Measurements from ENCODE around the gene ASZ1. TPM values are rescaled to one million over a fixed set of nuclear protein-coding genes. Genes with fewer than 3 reads are reported as not detected.
"Not testable (repeated sequence)": the region's sequence is repeated elsewhere in the genome, so short reads cannot be mapped to it uniquely, and the experiment has no call there.

Gene ASZ1
- total and polyA plus RNA-seq, 2 donors (not counting 1 experiment from before 2014, with no cell fraction given) = not detected

DNA sequence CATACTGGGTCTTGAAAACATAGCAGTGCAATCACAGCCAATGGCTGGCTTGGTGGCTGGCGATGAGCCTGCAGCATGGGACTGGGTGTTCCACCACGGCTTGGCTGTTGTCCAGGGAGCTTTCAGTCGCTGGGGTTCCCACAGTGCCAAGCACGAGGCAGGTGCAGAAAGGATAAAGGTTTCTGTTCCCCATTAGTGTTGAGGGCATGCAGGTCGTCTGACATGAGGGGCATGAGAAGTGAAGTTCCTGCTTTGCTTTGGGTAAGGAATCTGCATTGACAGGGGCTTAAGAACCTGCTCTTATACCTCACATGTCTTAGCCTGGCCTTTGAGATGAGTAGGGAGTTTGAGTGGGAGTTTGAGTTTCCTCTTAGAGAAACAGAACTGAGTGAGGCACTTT lies 43.5 kb upstream of the ASZ1 start:
- no peak overlapping the region for H3K4me2 ChIP-seq (replicated peaks; ENCODE audit: low read depth, low read length, poor library complexity, severe bottlenecking)
- H3K27me3 ChIP-seq (replicated peaks in 1 of 4; ENCODE audit: control extremely low read depth in 1 of 4, control insufficient read depth in 3 of 4, insufficient read depth in 4 of 4, low read length in 3 of 4) = no peaks in the 10 kb centered on the region
- H3K79me2 ChIP-seq (ENCODE audit: control insufficient read depth, insufficient read depth, low read length) = no peaks in the 10 kb centered on the region
- no peaks in the 10 kb centered on the region for H3K4me1 ChIP-seq (ENCODE audit: control insufficient read depth in 2 of 2, insufficient read depth in 2 of 2, low read length in 2 of 2)
- no peaks in the 10 kb centered on the region for H3K9me3 Mint-ChIP-seq (ENCODE audit: insufficient read depth)
- H2AFZ ChIP-seq (ENCODE audit: insufficient read depth, low read depth, low read length, poor library complexity, severe bottlenecking) = no peak overlapping the region
- no peak overlapping the region for H3K4me3 Mint-ChIP-seq
- ATAC-seq (ENCODE audit: low read depth) (no peak), DNase-seq (no peak)
- no peak overlapping the region for H3K27ac ChIP-seq (ENCODE audit: low read length in 2 of 2)
- TF ChIP-seq, protein P1, sequence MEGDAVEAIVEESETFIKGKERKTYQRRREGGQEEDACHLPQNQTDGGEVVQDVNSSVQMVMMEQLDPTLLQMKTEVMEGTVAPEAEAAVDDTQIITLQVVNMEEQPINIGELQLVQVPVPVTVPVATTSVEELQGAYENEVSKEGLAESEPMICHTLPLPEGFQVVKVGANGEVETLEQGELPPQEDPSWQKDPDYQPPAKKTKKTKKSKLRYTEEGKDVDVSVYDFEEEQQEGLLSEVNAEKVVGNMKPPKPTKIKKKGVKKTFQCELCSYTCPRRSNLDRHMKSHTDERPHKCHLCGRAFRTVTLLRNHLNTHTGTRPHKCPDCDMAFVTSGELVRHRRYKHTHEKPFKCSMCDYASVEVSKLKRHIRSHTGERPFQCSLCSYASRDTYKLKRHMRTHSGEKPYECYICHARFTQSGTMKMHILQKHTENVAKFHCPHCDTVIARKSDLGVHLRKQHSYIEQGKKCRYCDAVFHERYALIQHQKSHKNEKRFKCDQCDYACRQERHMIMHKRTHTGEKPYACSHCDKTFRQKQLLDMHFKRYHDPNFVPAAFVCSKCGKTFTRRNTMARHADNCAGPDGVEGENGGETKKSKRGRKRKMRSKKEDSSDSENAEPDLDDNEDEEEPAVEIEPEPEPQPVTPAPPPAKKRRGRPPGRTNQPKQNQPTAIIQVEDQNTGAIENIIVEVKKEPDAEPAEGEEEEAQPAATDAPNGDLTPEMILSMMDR (IDR thresholded peaks at IDR 0.05) = no peak
- TF ChIP-seq EZH2 (IDR thresholded peaks at IDR 0.05; ENCODE audit: borderline replicate concordance, insufficient read depth, low read depth, low read length, poor library complexity, severe bottlenecking) = no peak
- no peaks in the 10 kb centered on the region for H3K9me3 ChIP-seq (ENCODE audit: control extremely low read depth in 1 of 3, control insufficient read depth in 2 of 3, insufficient read depth in 1 of 3, low read length in 2 of 3)
- H3K4me3 ChIP-seq (ENCODE audit: control extremely low read depth in 1 of 5, extremely low read depth in 1 of 5, insufficient read depth in 1 of 5, low read depth in 2 of 5, low read length in 4 of 5) = no peak overlapping the region
- peaks cover 4% of the 10 kb centered on the region for H3K27me3 Mint-ChIP-seq
- 55% methylated on average over 5 of the region's 5 CpGs for WGBS (ENCODE audit: insufficient coverage)
- no peak overlapping the region for H3K27ac Mint-ChIP-seq
- no peaks in the 10 kb centered on the region for H4K20me1 ChIP-seq (ENCODE audit: control insufficient read depth, insufficient read depth, low read length, poor library complexity, severe bottlenecking)
- intact Hi-C loops (cut with micrococcal nuclease) = no loop called here
- ChIA-PET CTCF (no interaction called here), POLR2A (no interaction called here)
- H3K4me1 Mint-ChIP-seq = no peaks in the 10 kb centered on the region
- H3K9ac ChIP-seq (ENCODE audit: low read length) = no peak overlapping the region
- H3K36me3 ChIP-seq (replicated peaks in 1 of 2; ENCODE audit: control extremely low read depth in 1 of 2, control insufficient read depth in 1 of 2, extremely low read depth in 1 of 2, insufficient read depth in 2 of 2, low read length in 1 of 2) = no peaks in the 10 kb centered on the region

GRCh38 chr7:117468174-117468573 lies 40.9 kb upstream of the ASZ1 start:
- Histone ChIP-seq H3K4me2 (replicated peaks; ENCODE audit: low read depth, low read length, poor library complexity, severe bottlenecking) (no peak overlapping the region), H4K20me1 (ENCODE audit: control insufficient read depth, insufficient read depth, low read length, poor library complexity, severe bottlenecking) (no peaks in the 10 kb centered on the region), H3K9ac (ENCODE audit: low read length) (no peak overlapping the region), H3K27ac (ENCODE audit: low read length in 2 of 2) (no peak overlapping the region), H3K4me3 (ENCODE audit: control extremely low read depth in 1 of 5, extremely low read depth in 1 of 5, insufficient read depth in 1 of 5, low read depth in 2 of 5, low read length in 4 of 5) (no peak overlapping the region), H2AFZ (ENCODE audit: insufficient read depth, low read depth, low read length, poor library complexity, severe bottlenecking) (no peak overlapping the region), H3K79me2 (ENCODE audit: control insufficient read depth, insufficient read depth, low read length) (no peaks in the 10 kb centered on the region), H3K36me3 (replicated peaks in 1 of 2; ENCODE audit: control extremely low read depth in 1 of 2, control insufficient read depth in 1 of 2, extremely low read depth in 1 of 2, insufficient read depth in 2 of 2, low read length in 1 of 2) (no peaks in the 10 kb centered on the region), H3K4me1 (ENCODE audit: control insufficient read depth in 2 of 2, insufficient read depth in 2 of 2, low read length in 2 of 2) (no peaks in the 10 kb centered on the region), H3K9me3 (ENCODE audit: control extremely low read depth in 1 of 3, control insufficient read depth in 2 of 3, insufficient read depth in 1 of 3, low read length in 2 of 3) (no peaks in the 10 kb centered on the region), H3K27me3 (replicated peaks in 1 of 4; ENCODE audit: control extremely low read depth in 1 of 4, control insufficient read depth in 3 of 4, insufficient read depth in 4 of 4, low read length in 3 of 4) (no peaks in the 10 kb centered on the region)
- TF ChIP-seq EZH2 (IDR thresholded peaks at IDR 0.05; ENCODE audit: borderline replicate concordance, insufficient read depth, low read depth, low read length, poor library complexity, severe bottlenecking) = no peak
- TF ChIP-seq, protein P1 (IDR thresholded peaks at IDR 0.05) = no peak
- no peaks in the 10 kb centered on the region for H3K4me1 Mint-ChIP-seq
- ATAC-seq (ENCODE audit: low read depth) (no peak), DNase-seq (no peak)
- intact Hi-C loops (cut with micrococcal nuclease) = no loop called here
- POLR2A ChIA-PET = no interaction called here
- peaks cover 4% of the 10 kb centered on the region for H3K27me3 Mint-ChIP-seq
- CTCF ChIA-PET = interaction anchor here (0.6 kb wide), 1 partner anchor 713 kb away, joined by 3 read pairs; no protein-coding TSS in a partner anchor
- no peak overlapping the region for H3K4me3 Mint-ChIP-seq
- no peak overlapping the region for H3K27ac Mint-ChIP-seq
- no CpG with 5 or more reads among the region's 2 CpGs for WGBS (ENCODE audit: insufficient coverage)
- H3K9me3 Mint-ChIP-seq (ENCODE audit: insufficient read depth) = no peaks in the 10 kb centered on the region

- H3K9me3 ChIP-seq (ENCODE audit: control extremely low read depth in 1 of 3, control insufficient read depth in 2 of 3, insufficient read depth in 1 of 3, low read length in 2 of 3); H3K27me3 Mint-ChIP-seq; H3K4me2 ChIP-seq (replicated peaks; ENCODE audit: low read depth, low read length, poor library complexity, severe bottlenecking); DNase-seq; ATAC-seq (ENCODE audit: low read depth); H2AFZ ChIP-seq (ENCODE audit: insufficient read depth, low read depth, low read length, poor library complexity, severe bottlenecking); H3K27ac Mint-ChIP-seq; H3K27me3 ChIP-seq (replicated peaks in 1 of 4; ENCODE audit: control extremely low read depth in 1 of 4, control insufficient read depth in 3 of 4, insufficient read depth in 4 of 4, low read length in 3 of 4); H3K9ac ChIP-seq (ENCODE audit: low read length); H3K9me3 Mint-ChIP-seq (ENCODE audit: insufficient read depth); H3K4me1 Mint-ChIP-seq; H3K4me3 Mint-ChIP-seq; H3K79me2 ChIP-seq (ENCODE audit: control insufficient read depth, insufficient read depth, low read length); H3K4me1 ChIP-seq (ENCODE audit: control insufficient read depth in 2 of 2, insufficient read depth in 2 of 2, low read length in 2 of 2); H4K20me1 ChIP-seq (ENCODE audit: control insufficient read depth, insufficient read depth, low read length, poor library complexity, severe bottlenecking); H3K4me3 ChIP-seq (ENCODE audit: control extremely low read depth in 1 of 5, extremely low read depth in 1 of 5, insufficient read depth in 1 of 5, low read depth in 2 of 5, low read length in 4 of 5); intact Hi-C loops (cut with micrococcal nuclease); CTCF ChIA-PET; POLR2A ChIA-PET; H3K27ac ChIP-seq (ENCODE audit: low read length in 2 of 2); H3K36me3 ChIP-seq (replicated peaks in 1 of 2; ENCODE audit: control extremely low read depth in 1 of 2, control insufficient read depth in 1 of 2, extremely low read depth in 1 of 2, insufficient read depth in 2 of 2, low read length in 1 of 2): not testable (repeated sequence)
- no CpG with 5 or more reads among the region's 4 CpGs for WGBS (ENCODE audit: insufficient coverage)
Observed at GRCh38 chr7:117460815-117461214, 33.5 kb upstream of the ASZ1 start.

Data from B cell (primary cell).